SU-DHL-6 (cell line): ENCODE data around the gene LAMB4.
A peak's percentile ranks its signal among the peaks of the same experiment; 100 is the strongest.

Experiments
- H2AFZ ChIP-seq: fragments of 200-600 bp; sonication (generic); 2 replicates; pipeline ENCODE4 v1.6.1; 2014; ENCODE audit warnings: low read depth, mild to moderate bottlenecking, moderate library complexity, mixed read lengths, antibody characterized with exemption, low read length; ENCODE audit not compliant: severe bottlenecking
- H3F3A ChIP-seq: fragments of 200-600 bp; shearing (Covaris generic); 2 replicates; pipeline ENCODE4 v1.6.0; 2016; ENCODE audit warnings: antibody characterized with exemption, mild to moderate bottlenecking; ENCODE audit not compliant: insufficient read depth
- H3K27ac ChIP-seq: fragments of 200-600 bp; sonication (generic); 2 replicates; pipeline ENCODE4 v1.5.1; 2016; ENCODE audit warnings: low read depth, mild to moderate bottlenecking, low read length, moderate library complexity, mixed read lengths
- H3K27me3 ChIP-seq: fragments of 200-600 bp; sonication (generic), shearing (Covaris generic); 2 replicates; pipeline ENCODE4 v1.6.0; 2014; ENCODE audit warnings: mild to moderate bottlenecking, low read length
- H3K36me3 ChIP-seq: fragments of 200-600 bp; sonication (generic); 2 replicates; pipeline ENCODE4 v1.6.1; 2014; ENCODE audit warnings: mild to moderate bottlenecking, low read length, mixed read lengths
- H3K4me2 ChIP-seq: fragments of 300-600, 200-600 bp; shearing (Covaris generic), sonication (generic); 2 replicates; pipeline ENCODE4 v1.6.0; 2014; ENCODE audit warnings: low read length, low read depth, mild to moderate bottlenecking; ENCODE audit not compliant: poor library complexity, severe bottlenecking
- H3K4me3 ChIP-seq: fragments of 200-600 bp; sonication (generic); 2 replicates; pipeline ENCODE4 v1.5.1; 2014; ENCODE audit warnings: antibody characterized with exemption, low read length, mild to moderate bottlenecking, mixed read lengths; ENCODE audit not compliant: insufficient read depth, poor library complexity, severe bottlenecking
- H3K79me2 ChIP-seq: fragments of 200-600 bp; sonication (generic); 2 replicates; pipeline ENCODE4 v1.6.1; 2014; ENCODE audit warnings: mild to moderate bottlenecking, low read length, moderate library complexity; ENCODE audit not compliant: insufficient read depth
- H3K9ac ChIP-seq: fragments of 200-600 bp; sonication (generic); 2 replicates; pipeline ENCODE4 v1.7.0; 2014; ENCODE audit warnings: mild to moderate bottlenecking, low read length
- H3K9me2 ChIP-seq: fragments of 200-600 bp; sonication (generic); replicated peaks from 2 replicates; pipeline ENCODE4 v1.6.1; 2014; ENCODE audit warnings: low read length; ENCODE audit not compliant: insufficient read depth
- H3K9me3 ChIP-seq: fragments of 200-600 bp; sonication (generic); 2 replicates; pipeline ENCODE4 v1.6.1; 2014; ENCODE audit warnings: low read length, mixed read lengths; ENCODE audit not compliant: insufficient read depth
- H4K20me1 ChIP-seq: fragments of 200-600 bp; sonication (generic); 2 replicates; pipeline ENCODE4 v1.6.1; 2014; ENCODE audit warnings: low read depth, mild to moderate bottlenecking, antibody characterized with exemption, low read length, moderate library complexity, mixed read lengths
- CTCF ChIP-seq: fragments of 200-600 bp; sonication (generic); IDR thresholded peaks from one replicate; pipeline ENCODE4 v1.5.1; 2017; ENCODE audit warnings: antibody characterized with exemption, mild to moderate bottlenecking, low read length, moderate library complexity; ENCODE audit not compliant: insufficient read depth, poor library complexity, severe bottlenecking
- EZH2phosphoT487 ChIP-seq: fragments of 200-600 bp; sonication (generic), shearing (Covaris generic); conservative IDR thresholded peaks from 2 replicates; pipeline ENCODE4 v1.6.1; 2018; ENCODE audit warnings: mild to moderate bottlenecking, antibody characterized with exemption, low read length, moderate library complexity, mixed read lengths

Gene LAMB4

GRCh38 chr7:108136191-108136688 lies 6.1 kb upstream of the LAMB4 start:
- H3K27ac ChIP-seq, result no peak overlapping the region
- peak overlapping the region; percentile 15 for H2AFZ ChIP-seq
- no peaks in the 10 kb centered on the region for H3F3A ChIP-seq
- H3K4me3 ChIP-seq, result no peak overlapping the region
- H3K9me3 ChIP-seq, result no peaks in the 10 kb centered on the region
- no peak overlapping the region for H3K9ac ChIP-seq
- no peaks in the 10 kb centered on the region for H3K36me3 ChIP-seq
- H3K79me2 ChIP-seq, result no peaks in the 10 kb centered on the region
- no peaks in the 10 kb centered on the region for H3K9me2 ChIP-seq
- H3K27me3 ChIP-seq, result no peaks in the 10 kb centered on the region
- no peaks in the 10 kb centered on the region for H4K20me1 ChIP-seq
- TF ChIP-seq EZH2phosphoT487 (no peak), CTCF (no peak)
- H3K4me2 ChIP-seq, result peak overlapping the region; percentile 4

- no peak overlapping the region for H3K4me3 ChIP-seq
- no peaks in the 10 kb centered on the region for H4K20me1 ChIP-seq
- H3F3A ChIP-seq, result no peaks in the 10 kb centered on the region
- TF ChIP-seq CTCF, result no peak
- TF ChIP-seq EZH2phosphoT487, result no peak
- H3K27me3 ChIP-seq, result no peaks in the 10 kb centered on the region
- H3K4me2 ChIP-seq, result peak overlapping the region; percentile 4
- no peak overlapping the region for H3K27ac ChIP-seq
- no peak overlapping the region for H3K9ac ChIP-seq
- H3K79me2 ChIP-seq, result no peaks in the 10 kb centered on the region
- H3K36me3 ChIP-seq, result no peaks in the 10 kb centered on the region
- peak overlapping the region; percentile 15 for H2AFZ ChIP-seq
- H3K9me3 ChIP-seq, result no peaks in the 10 kb centered on the region
- no peaks in the 10 kb centered on the region for H3K9me2 ChIP-seq
Observed at GRCh38 chr7:108135446-108136190, 5.5 kb upstream of the LAMB4 start.

DNA sequence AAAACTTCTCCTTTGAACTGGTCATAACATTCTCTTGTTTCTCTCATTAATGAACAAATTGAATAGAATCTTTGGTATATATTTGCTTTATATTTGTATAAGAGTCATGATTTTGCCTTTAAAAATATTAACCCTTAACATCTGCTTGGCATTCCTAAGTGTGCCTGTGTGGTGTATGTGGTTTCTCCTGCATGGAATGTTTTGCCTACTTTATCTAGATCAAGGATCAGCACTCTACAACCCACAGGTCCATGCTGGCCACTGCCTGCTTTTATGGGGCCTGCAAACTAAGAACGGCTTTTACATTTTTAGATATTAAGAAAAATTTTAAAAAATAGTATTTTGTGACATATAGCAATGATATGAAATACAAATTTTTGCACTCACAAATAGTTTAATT lies 4.3 kb upstream of the LAMB4 start:
- H2AFZ ChIP-seq, result no peak overlapping the region
- H3K27ac ChIP-seq, result no peak overlapping the region
- H3K9me2 ChIP-seq, result no peaks in the 10 kb centered on the region
- no peak overlapping the region for H3K9ac ChIP-seq
- no peaks in the 10 kb centered on the region for H3K79me2 ChIP-seq
- no peak overlapping the region for H3K4me2 ChIP-seq
- no peaks in the 10 kb centered on the region for H4K20me1 ChIP-seq
- no peak overlapping the region for H3K4me3 ChIP-seq
- no peaks in the 10 kb centered on the region for H3F3A ChIP-seq
- no peaks in the 10 kb centered on the region for H3K36me3 ChIP-seq
- H3K9me3 ChIP-seq, result no peaks in the 10 kb centered on the region
- H3K27me3 ChIP-seq, result no peaks in the 10 kb centered on the region
- no peak for TF ChIP-seq EZH2phosphoT487
- no peak for TF ChIP-seq CTCF
